ENCODE measurements around the gene C1QA. TPM values are rescaled to one million over a fixed set of nuclear protein-coding genes. Genes with fewer than 3 reads are reported as not detected.

The C1QA gene
- polyA plus RNA-seq, 1 donor from 2014 or later, result not detected

DNA sequence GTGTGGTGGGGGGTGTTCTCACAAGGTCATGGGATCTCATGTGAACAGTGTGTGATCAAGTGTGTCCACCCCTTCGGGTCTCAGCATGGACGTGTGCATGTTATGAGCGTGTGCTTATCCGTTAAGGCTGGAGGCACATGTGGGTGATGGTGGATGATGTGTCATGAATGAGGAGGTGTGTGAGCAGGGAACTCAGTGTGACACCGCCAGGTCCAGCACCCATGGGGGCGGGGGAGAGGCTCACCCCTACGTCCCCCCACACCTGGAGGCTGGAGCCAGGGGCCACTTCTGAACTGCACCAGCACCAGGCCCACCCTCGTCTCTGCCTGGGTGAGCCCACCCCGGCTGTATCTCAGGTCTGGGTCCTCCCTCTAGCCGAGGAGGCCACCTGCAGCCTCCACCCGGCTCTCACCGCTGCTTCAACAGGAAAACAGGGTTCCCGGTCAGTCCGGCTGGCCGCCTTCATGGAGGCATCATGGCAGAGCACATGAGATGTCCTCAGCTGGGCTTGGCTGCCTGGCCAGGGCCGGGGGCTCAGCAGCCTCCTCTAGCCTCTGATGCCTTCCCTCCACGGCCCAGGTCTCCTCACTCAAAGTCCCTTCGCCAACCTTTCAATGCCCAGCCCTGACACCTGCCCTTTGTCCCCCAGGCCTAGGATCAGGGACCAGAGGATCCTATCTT is 34.2 kb upstream of the C1QA start:
- Histone ChIP-seq H3K79me2 (replicated peaks; ENCODE audit: insufficient read depth, low read length) (no peaks in the 10 kb centered on the region), H3K36me3 (ENCODE audit: insufficient read depth, low read length) (no peaks in the 10 kb centered on the region), H4K20me1 (ENCODE audit: insufficient read depth) (no peaks in the 10 kb centered on the region), H3K9ac (ENCODE audit: low read length) (no peak overlapping the region), H3K4me2 (ENCODE audit: low read length) (no peak overlapping the region), H3K4me3 (ENCODE audit: low read length) (no peak overlapping the region), H3F3A (ENCODE audit: insufficient read depth, low read length, poor library complexity, severe bottlenecking) (no peaks in the 10 kb centered on the region), H3K27me3 (ENCODE audit: insufficient read depth, low read depth, low read length) (peaks cover 27% of the 10 kb centered on the region), H3K27ac (ENCODE audit: low read length) (no peak overlapping the region), H2AFZ (ENCODE audit: low read depth, low read length) (no peak overlapping the region), H3K9me3 (ENCODE audit: low read length) (no peaks in the 10 kb centered on the region), H3K9me2 (ENCODE audit: insufficient read depth, low read length) (no peaks in the 10 kb centered on the region)
- TF ChIP-seq POLR2AphosphoS5 (IDR thresholded peaks at IDR 0.05) (no peak), MXI1 (conservative IDR thresholded peaks at IDR 0.05; ENCODE audit: poor library complexity, severe bottlenecking) (no peak), TAF1 (IDR thresholded peaks at IDR 0.05; ENCODE audit: low read depth) (no peak), RAD21 (conservative IDR thresholded peaks at IDR 0.05) (no peak), EP300 (conservative IDR thresholded peaks at IDR 0.05; ENCODE audit: poor library complexity, severe bottlenecking) (no peak), EZH2 (IDR thresholded peaks at IDR 0.05; ENCODE audit: borderline replicate concordance, insufficient read depth, low read length, poor library complexity, severe bottlenecking) (no peak), SMC3 (conservative IDR thresholded peaks at IDR 0.05; ENCODE audit: poor library complexity) (no peak)
- TF ChIP-seq, protein P1, sequence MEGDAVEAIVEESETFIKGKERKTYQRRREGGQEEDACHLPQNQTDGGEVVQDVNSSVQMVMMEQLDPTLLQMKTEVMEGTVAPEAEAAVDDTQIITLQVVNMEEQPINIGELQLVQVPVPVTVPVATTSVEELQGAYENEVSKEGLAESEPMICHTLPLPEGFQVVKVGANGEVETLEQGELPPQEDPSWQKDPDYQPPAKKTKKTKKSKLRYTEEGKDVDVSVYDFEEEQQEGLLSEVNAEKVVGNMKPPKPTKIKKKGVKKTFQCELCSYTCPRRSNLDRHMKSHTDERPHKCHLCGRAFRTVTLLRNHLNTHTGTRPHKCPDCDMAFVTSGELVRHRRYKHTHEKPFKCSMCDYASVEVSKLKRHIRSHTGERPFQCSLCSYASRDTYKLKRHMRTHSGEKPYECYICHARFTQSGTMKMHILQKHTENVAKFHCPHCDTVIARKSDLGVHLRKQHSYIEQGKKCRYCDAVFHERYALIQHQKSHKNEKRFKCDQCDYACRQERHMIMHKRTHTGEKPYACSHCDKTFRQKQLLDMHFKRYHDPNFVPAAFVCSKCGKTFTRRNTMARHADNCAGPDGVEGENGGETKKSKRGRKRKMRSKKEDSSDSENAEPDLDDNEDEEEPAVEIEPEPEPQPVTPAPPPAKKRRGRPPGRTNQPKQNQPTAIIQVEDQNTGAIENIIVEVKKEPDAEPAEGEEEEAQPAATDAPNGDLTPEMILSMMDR (IDR thresholded peaks at IDR 0.05; ENCODE audit: poor library complexity, severe bottlenecking), result no peak
- TF ChIP-seq, protein P2, sequence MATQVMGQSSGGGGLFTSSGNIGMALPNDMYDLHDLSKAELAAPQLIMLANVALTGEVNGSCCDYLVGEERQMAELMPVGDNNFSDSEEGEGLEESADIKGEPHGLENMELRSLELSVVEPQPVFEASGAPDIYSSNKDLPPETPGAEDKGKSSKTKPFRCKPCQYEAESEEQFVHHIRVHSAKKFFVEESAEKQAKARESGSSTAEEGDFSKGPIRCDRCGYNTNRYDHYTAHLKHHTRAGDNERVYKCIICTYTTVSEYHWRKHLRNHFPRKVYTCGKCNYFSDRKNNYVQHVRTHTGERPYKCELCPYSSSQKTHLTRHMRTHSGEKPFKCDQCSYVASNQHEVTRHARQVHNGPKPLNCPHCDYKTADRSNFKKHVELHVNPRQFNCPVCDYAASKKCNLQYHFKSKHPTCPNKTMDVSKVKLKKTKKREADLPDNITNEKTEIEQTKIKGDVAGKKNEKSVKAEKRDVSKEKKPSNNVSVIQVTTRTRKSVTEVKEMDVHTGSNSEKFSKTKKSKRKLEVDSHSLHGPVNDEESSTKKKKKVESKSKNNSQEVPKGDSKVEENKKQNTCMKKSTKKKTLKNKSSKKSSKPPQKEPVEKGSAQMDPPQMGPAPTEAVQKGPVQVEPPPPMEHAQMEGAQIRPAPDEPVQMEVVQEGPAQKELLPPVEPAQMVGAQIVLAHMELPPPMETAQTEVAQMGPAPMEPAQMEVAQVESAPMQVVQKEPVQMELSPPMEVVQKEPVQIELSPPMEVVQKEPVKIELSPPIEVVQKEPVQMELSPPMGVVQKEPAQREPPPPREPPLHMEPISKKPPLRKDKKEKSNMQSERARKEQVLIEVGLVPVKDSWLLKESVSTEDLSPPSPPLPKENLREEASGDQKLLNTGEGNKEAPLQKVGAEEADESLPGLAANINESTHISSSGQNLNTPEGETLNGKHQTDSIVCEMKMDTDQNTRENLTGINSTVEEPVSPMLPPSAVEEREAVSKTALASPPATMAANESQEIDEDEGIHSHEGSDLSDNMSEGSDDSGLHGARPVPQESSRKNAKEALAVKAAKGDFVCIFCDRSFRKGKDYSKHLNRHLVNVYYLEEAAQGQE (IDR thresholded peaks at IDR 0.05; ENCODE audit: borderline replicate concordance), result no peak

DNA sequence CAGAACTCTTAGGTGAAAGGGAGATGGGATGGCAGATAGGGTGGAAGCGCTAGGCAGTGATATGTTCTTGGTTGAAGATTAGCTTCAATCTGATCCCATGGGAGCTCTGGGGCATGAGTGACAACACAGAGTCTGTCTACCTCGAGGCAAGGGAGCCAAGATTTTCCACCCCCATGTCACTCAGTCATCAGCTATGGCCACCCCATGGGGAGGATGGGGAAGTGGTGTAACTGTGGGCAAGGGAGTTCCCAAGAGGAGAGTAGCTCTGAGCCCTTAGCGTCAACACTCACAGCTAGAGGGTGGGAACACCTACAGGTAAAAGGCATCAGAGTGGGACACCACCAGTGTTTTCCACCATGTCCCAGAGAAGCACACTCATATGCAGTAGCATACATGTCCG is 30.3 kb upstream of the C1QA start:
- no peak for TF ChIP-seq TAF1 (IDR thresholded peaks at IDR 0.05; ENCODE audit: low read depth)
- TF ChIP-seq POLR2AphosphoS5 (IDR thresholded peaks at IDR 0.05), result no peak
- TF ChIP-seq MXI1 (conservative IDR thresholded peaks at IDR 0.05; ENCODE audit: poor library complexity, severe bottlenecking), result no peak
- TF ChIP-seq, protein P1 (IDR thresholded peaks at IDR 0.05; ENCODE audit: poor library complexity, severe bottlenecking), result no peak
- TF ChIP-seq EP300 (conservative IDR thresholded peaks at IDR 0.05; ENCODE audit: poor library complexity, severe bottlenecking), result no peak
- TF ChIP-seq SMC3 (conservative IDR thresholded peaks at IDR 0.05; ENCODE audit: poor library complexity), result no peak
- TF ChIP-seq, protein P2 (IDR thresholded peaks at IDR 0.05; ENCODE audit: borderline replicate concordance), result no peak
- no peak for TF ChIP-seq EZH2 (IDR thresholded peaks at IDR 0.05; ENCODE audit: borderline replicate concordance, insufficient read depth, low read length, poor library complexity, severe bottlenecking)
- TF ChIP-seq RAD21 (conservative IDR thresholded peaks at IDR 0.05), result no peak
- no peak overlapping the region for H3K4me2 ChIP-seq (ENCODE audit: low read length)
- no peak overlapping the region for H2AFZ ChIP-seq (ENCODE audit: low read depth, low read length)
- no peaks in the 10 kb centered on the region for H3K9me2 ChIP-seq (ENCODE audit: insufficient read depth, low read length)
- peak overlapping the region; percentile 23 for H3K4me3 ChIP-seq (ENCODE audit: low read length)
- peaks cover 51% of the 10 kb centered on the region for H3K27me3 ChIP-seq (ENCODE audit: insufficient read depth, low read depth, low read length)
- no peaks in the 10 kb centered on the region for H3F3A ChIP-seq (ENCODE audit: insufficient read depth, low read length, poor library complexity, severe bottlenecking)
- H3K27ac ChIP-seq (ENCODE audit: low read length), result no peak overlapping the region
- H3K9ac ChIP-seq (ENCODE audit: low read length), result no peak overlapping the region
- no peaks in the 10 kb centered on the region for H3K36me3 ChIP-seq (ENCODE audit: insufficient read depth, low read length)
- no peaks in the 10 kb centered on the region for H3K9me3 ChIP-seq (ENCODE audit: low read length)
- H3K79me2 ChIP-seq (replicated peaks; ENCODE audit: insufficient read depth, low read length), result no peaks in the 10 kb centered on the region
- no peaks in the 10 kb centered on the region for H4K20me1 ChIP-seq (ENCODE audit: insufficient read depth)

All from neural cell (in vitro differentiated cells).